Pancreas (tissue), 10 donors: ENCODE data around the gene ASNSD1. TPM values are rescaled to one million over a fixed set of nuclear protein-coding genes. Genes with fewer than 3 reads are reported as not detected.

Experiments
- ATAC-seq, 4 donors: fragments of 200-7000 bp; cut with Tn5 transposase; one replicate each; pipeline versions ENCODE4 v1.8.0 to v1.9.1; 2020; ENCODE audit warnings: mild to moderate bottlenecking in 4 of 4, moderate library complexity in 4 of 4
- DNase-seq, 6 donors: peaks; one replicate each; pipeline ENCODE4 v3.0.0-alpha.2; 2020
- FAIRE-seq: peaks from 2 replicates; lab custom pipeline; 2012; peaks lifted over from hg19 to GRCh38; lab: Jason Lieb, UNC
- H3K27ac ChIP-seq, 4 donors: fragments of 200-600 bp; sonication (generic); 1 replicate in 3 of 4; 2 replicates in 1 of 4; pipeline versions ENCODE4 v1.5.0 to v1.8.0; 2020
- H3K27me3 ChIP-seq, 4 donors: fragments of 200-600 bp; one replicate each; pipeline ENCODE4 v1.8.0; 2021
- H3K36me3 ChIP-seq, 3 donors: fragments of 200-600 bp; sonication (generic) in 1 of 3; one replicate each; pipeline versions ENCODE4 v1.5.0 to v1.8.0; 2020 to 2021
- H3K4me1 ChIP-seq, 3 donors: fragments of 200-600 bp; one replicate each; pipeline ENCODE4 v1.8.0; 2021
- H3K4me3 ChIP-seq, 4 donors: fragments of 200-600 bp; sonication (generic) in 2 of 4; one replicate each; pipeline versions ENCODE4 v1.5.0 to v1.8.0; 2020 to 2021
- H3K9me3 ChIP-seq, 4 donors: fragments of 200-600 bp; one replicate each; pipeline ENCODE4 v1.8.0; 2021
- CTCF ChIP-seq, 4 donors: fragments of 200-600 bp; sonication (generic) in 3 of 4; IDR thresholded peaks; one replicate each; pipeline versions ENCODE4 v1.5.0 to v1.8.0; 2021; ENCODE audit warnings: antibody characterized with exemption in 4 of 4
- WGBS, 2 donors: extraction: QIAGEN DNeasy Blood & Tissue Kit; methylation state at CpG; one replicate each; pipeline ENCODE4 v1.1.7; 2013; 5-methylcytosine and 5-hydroxymethylcytosine counted together
- intact Hi-C, 3 donors: fragments of 100-400 bp; cut with DNase I; formaldehyde crosslinking; loops; one replicate each; pipeline versions ENCODE4 v1.11.1 to v1.14.2; 2022
- polyA plus RNA-seq, 2 donors: library from polyadenylated mRNA; stranded (reverse); fragments of 200-250 nt; gene quantifications; one replicate each; pipeline ENCODE4 v1.2.3, GENCODE V29; 2013
- total RNA-seq, 6 donors: library from RNA; stranded (reverse); fragmentation: NEBNext Ultra II Directional in 4 of 6; extraction: Animal tissue kit (Norgen Biotek cat#: 25700) in 4 of 6; gene quantifications; one replicate each; pipeline versions ENCODE4 v1.2.1 to v1.2.4, GENCODE V29; 2021 to 2023
- donor health status: healthy with polysubstance abuse.
- donor health status: DM: no; HTN: no; CAD: no; lungs with moderate emphysema.
- donor health status: DM: no; HTN: no; CAD: no.
- donor health status: control.
- donor health status: control.
- donor health status: Bipolar disorder and iron deficiency.
- donor health status: DM: yes; HTN: yes; CAD: no.
- donor health status: DM: no; HTN: no; CAD: no.
- donor health status: DM: no; HTN: no; CAD: no.
- donor health status: DM: yes; HTN: yes; CAD: no.

The ASNSD1 gene
- total and polyA plus RNA-seq, 8 donors = 12.6 to 22.8 (median 15.5) TPM

- intact Hi-C loops = no loop called here
- peak; percentile 99 for ATAC-seq
- TF ChIP-seq CTCF (IDR thresholded peaks at IDR 0.05) = peak; percentile 81 to 87 (median 83)
- DNase-seq = peak; percentile 90 to 96 (median 93)
- Histone ChIP-seq H3K36me3 (peaks cover 0 to 7% (median 0%) of the 10 kb centered on the region in 3 donors), H3K27ac (peak within 1 kb of the TSS; percentile 87 to 98 (median 92)), H3K4me1 (peaks cover 0 to 4% (median 0%) of the 10 kb centered on the region in 3 donors), H3K4me3 (peak within 1 kb of the TSS; percentile 57 to 75 (median 62)), H3K27me3 (no peaks in the 10 kb centered on the region), H3K9me3 (no peaks in the 10 kb centered on the region)
- 0 to 1% methylated on average over 48 to 62 of the region's 62 CpGs for WGBS, 2 donors
- FAIRE-seq = no peak
Observed at GRCh38 chr2:189674374-189675112, 13.3 kb downstream of the ASNSD1 start, which contains the start of gene ANKAR. Gene ANKAR (plus strand): TSS chr2:189674670. CDS start chr2:189676491, 1,821 bp downstream.

GRCh38 chr2:189676471-189676870 is 15.2 kb downstream of the ASNSD1 start:
- TF ChIP-seq CTCF (IDR thresholded peaks at IDR 0.05) = no peak
- no peak overlapping the region for H3K27ac ChIP-seq
- H3K36me3 ChIP-seq = no peaks in the 10 kb centered on the region
- FAIRE-seq = no peak
- intact Hi-C loops = no loop called here
- no peak for ATAC-seq
- no peak for DNase-seq
- peaks cover 0 to 4% (median 0%) of the 10 kb centered on the region in 3 donors for H3K4me1 ChIP-seq
- H3K27me3 ChIP-seq = no peaks in the 10 kb centered on the region
- WGBS, 2 donors = 90 to 95% methylated on average over 4 of the region's 4 CpGs
- no peak overlapping the region for H3K4me3 ChIP-seq
- no peaks in the 10 kb centered on the region for H3K9me3 ChIP-seq

- no peak overlapping the region for H3K27ac ChIP-seq
- DNase-seq = no peak
- no peaks in the 10 kb centered on the region for H3K27me3 ChIP-seq
- peaks cover 0 to 4% (median 0%) of the 10 kb centered on the region in 3 donors for H3K4me1 ChIP-seq
- intact Hi-C loops = no loop called here
- TF ChIP-seq CTCF (IDR thresholded peaks at IDR 0.05) = no peak
- no peaks in the 10 kb centered on the region for H3K9me3 ChIP-seq
- FAIRE-seq = no peak
- no peak overlapping the region for H3K4me3 ChIP-seq
- no peak for ATAC-seq
- no peaks in the 10 kb centered on the region for H3K36me3 ChIP-seq
Observed at GRCh38 chr2:189679226-189679625, 18.0 kb downstream of the ASNSD1 start.

- FAIRE-seq = no peak
Observed at GRCh38 chr2:189681203-189681602, 19.9 kb downstream of the ASNSD1 start.

More at GRCh38 chr2:189681203-189681602, 19.9 kb downstream of the ASNSD1 start:
- WGBS, 2 donors = 70 to 78% methylated on average over 1 of the region's 1 CpG
- no peaks in the 10 kb centered on the region for H3K27me3 ChIP-seq
- H3K4me3 ChIP-seq = no peak overlapping the region
- intact Hi-C loops = no loop called here
- no peaks in the 10 kb centered on the region for H3K9me3 ChIP-seq
- H3K4me1 ChIP-seq = no peaks in the 10 kb centered on the region
- ATAC-seq (no peak), DNase-seq (no peak)
- TF ChIP-seq CTCF (IDR thresholded peaks at IDR 0.05) = no peak
- no peak overlapping the region for H3K27ac ChIP-seq
- no peaks in the 10 kb centered on the region for H3K36me3 ChIP-seq
